ENCODE measurements around the gene SLC17A5. TPM values are rescaled to one million over a fixed set of nuclear protein-coding genes. Genes with fewer than 3 reads are reported as not detected.

SLC17A5 gene
- total and polyA plus RNA-seq, 4 donors: 9.1 to 19.3 (median 11.3) TPM

- TF ChIP-seq NR2F2 (IDR thresholded peaks at IDR 0.05): no peak
- TF ChIP-seq YY1 (IDR thresholded peaks at IDR 0.05): no peak
- TF ChIP-seq RXRA (IDR thresholded peaks at IDR 0.05): no peak
- no peak for TF ChIP-seq GABPA (IDR thresholded peaks at IDR 0.05 in 1 of 2, conservative IDR thresholded peaks at IDR 0.05 in 1 of 2)
- no peak for TF ChIP-seq SP1 (IDR thresholded peaks at IDR 0.05)
- no peak for TF ChIP-seq HNF4A (conservative IDR thresholded peaks at IDR 0.05)
- TF ChIP-seq FOXA2 (IDR thresholded peaks at IDR 0.05): no peak
- no peak for TF ChIP-seq TAF1 (conservative IDR thresholded peaks at IDR 0.05)
- TF ChIP-seq MAX (IDR thresholded peaks at IDR 0.05): no peak
- no peak for TF ChIP-seq ZBTB33 (IDR thresholded peaks at IDR 0.05)
- no peak for TF ChIP-seq CTCF (IDR thresholded peaks at IDR 0.05; ENCODE audit: low read depth, low read length, missing input control)
- no peak for TF ChIP-seq FOXA1 (IDR thresholded peaks at IDR 0.05)
- no peak for TF ChIP-seq JUND (IDR thresholded peaks at IDR 0.05)
- no peak for DNase-seq (ENCODE audit: low spot score)
- H3K9me3 ChIP-seq (ENCODE audit: control insufficient read depth in 4 of 4, low read length in 3 of 4): no peaks in the 10 kb centered on the region
- 86% methylated on average over 1 of the region's 1 CpG for WGBS
- H3K4me3 ChIP-seq (ENCODE audit: low read depth in 1 of 3, low read length in 3 of 3): no peak overlapping the region
- no peaks in the 10 kb centered on the region for H3K36me3 ChIP-seq (ENCODE audit: control insufficient read depth in 4 of 4, insufficient read depth in 3 of 4, low read depth in 1 of 4, low read length in 3 of 4)
- no peaks in the 10 kb centered on the region for H3K27me3 ChIP-seq (ENCODE audit: control insufficient read depth in 4 of 4, insufficient read depth in 4 of 4, low read length in 3 of 4)
- H3K9ac ChIP-seq (ENCODE audit: low read depth in 1 of 2, low read length in 2 of 2): no peak overlapping the region
- peaks cover 3 to 19% (median 7%) of the 10 kb centered on the region in 4 donors for H3K4me1 ChIP-seq (ENCODE audit: control insufficient read depth in 4 of 4, insufficient read depth in 4 of 4, low read length in 3 of 4)
- no peak overlapping the region for H3K27ac ChIP-seq (ENCODE audit: low read depth in 1 of 2, low read length in 2 of 2)
Observed at GRCh38 chr6:73547036-73547435, 106.8 kb downstream of the SLC17A5 start.

Small RNA genes within 50 kb of the gene (small RNA-seq; reads per million reads assigned to genes)
- gene RPS27P15: not detected

Other genes with a start within 250 kb of the SLC17A5 start
- 1 to 10 TPM; 2.0 to 4.9 TPM for gene CGAS, start 201.7 kb downstream of the SLC17A5 start, total RNA-seq
- gene CGAS, start 201.7 kb downstream of the SLC17A5 start, polyA plus RNA-seq: under 1 TPM; 0.36 to 0.47 TPM
- gene MTO1, start 192.3 kb downstream of the SLC17A5 start, total RNA-seq: 10 to 100 TPM; 22.9 to 64.4 TPM
- 10 to 100 TPM; 12.9 to 18.2 TPM for gene MTO1, start 192.3 kb downstream of the SLC17A5 start, polyA plus RNA-seq
- gene EEF1A1, start 133.0 kb downstream of the SLC17A5 start, total RNA-seq: 1,000 to 10,000 TPM; 4,078 to 7,379 TPM
- gene EEF1A1, start 133.0 kb downstream of the SLC17A5 start, polyA plus RNA-seq: 1,000 to 10,000 TPM; 1,383 to 2,991 TPM
- 1 to 10 TPM in 1 of 2 donors, under 1 TPM in 1; 0.42 to 2.0 TPM for gene CD109, start 42.2 kb upstream of the SLC17A5 start, total RNA-seq
- gene CD109, start 42.2 kb upstream of the SLC17A5 start, polyA plus RNA-seq: under 1 TPM; 0.18 to 0.22 TPM